ENCODE measurements around the gene PEX11A. TPM values are rescaled to one million over a fixed set of nuclear protein-coding genes. Genes with fewer than 3 reads are reported as not detected.

The PEX11A gene
- polyA plus RNA-seq, 2 of the 4 experiments (the other 2 are of a cell fraction): 6.3 to 8.1 TPM

DNA sequence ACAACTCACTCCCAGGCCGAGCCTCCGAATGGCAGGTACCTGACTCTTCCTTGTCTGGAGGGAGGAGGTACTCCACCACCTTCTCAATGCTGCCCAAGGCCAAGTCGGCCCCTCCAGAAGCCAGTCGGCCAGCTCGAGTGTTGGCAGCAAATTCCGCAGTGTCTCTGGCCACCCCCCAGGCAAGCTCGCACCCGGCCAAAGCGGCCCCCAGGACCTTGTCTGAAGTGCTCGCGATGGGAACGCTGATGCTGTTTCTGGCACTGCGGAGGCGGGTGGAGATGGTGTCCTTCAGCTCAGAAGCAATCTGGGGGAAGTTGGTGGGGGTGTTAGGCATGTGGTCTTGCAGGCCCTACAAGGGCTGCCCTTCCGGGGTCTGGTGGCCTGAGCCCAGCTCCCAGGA, 20.6 kb downstream of the PEX11A start (continued):
- TF ChIP-seq, protein P1, sequence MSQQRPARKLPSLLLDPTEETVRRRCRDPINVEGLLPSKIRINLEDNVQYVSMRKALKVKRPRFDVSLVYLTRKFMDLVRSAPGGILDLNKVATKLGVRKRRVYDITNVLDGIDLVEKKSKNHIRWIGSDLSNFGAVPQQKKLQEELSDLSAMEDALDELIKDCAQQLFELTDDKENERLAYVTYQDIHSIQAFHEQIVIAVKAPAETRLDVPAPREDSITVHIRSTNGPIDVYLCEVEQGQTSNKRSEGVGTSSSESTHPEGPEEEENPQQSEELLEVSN (IDR thresholded peaks at IDR 0.05; ENCODE audit: borderline replicate concordance, low read depth): no peak
- TF ChIP-seq MAZ (IDR thresholded peaks at IDR 0.05; ENCODE audit: borderline replicate concordance, low read depth, low read length): no peak
- TF ChIP-seq FOSB (CRISPR knock-in tag; IDR thresholded peaks at IDR 0.05): no peak
- no peak for TF ChIP-seq RFX5 (IDR thresholded peaks at IDR 0.05)
- TF ChIP-seq ZNF302 (CRISPR knock-in tag; IDR thresholded peaks at IDR 0.05): no peak

DNA sequence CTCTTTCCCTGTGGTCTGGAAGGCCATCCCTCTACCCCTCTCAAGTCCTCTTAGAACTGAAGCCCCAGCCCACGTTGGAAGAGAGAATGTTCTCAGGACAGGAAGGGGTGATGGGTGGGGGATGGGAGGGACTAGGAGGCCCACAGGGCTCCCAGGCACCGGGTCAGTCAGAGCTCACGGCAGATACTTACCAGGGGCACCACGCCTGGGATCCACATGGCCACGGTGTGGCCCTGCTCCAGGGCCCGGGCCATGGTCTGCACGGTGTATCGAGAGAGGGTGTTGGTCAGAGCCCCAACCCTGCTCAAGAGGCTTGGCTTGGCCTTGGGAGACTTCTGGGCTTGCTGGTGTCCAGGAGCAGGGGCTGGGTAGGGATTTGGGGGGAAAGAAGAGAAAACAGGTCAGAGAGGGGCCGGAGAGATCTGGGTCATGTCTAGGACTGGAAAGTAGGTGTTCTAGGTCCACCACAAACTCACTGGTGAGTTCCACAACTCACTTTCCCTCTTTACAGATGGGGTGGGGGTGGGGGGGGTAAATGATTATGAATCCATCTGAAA, 21.2 kb downstream of the PEX11A start:
- Histone ChIP-seq H3K27ac (no peak overlapping the region), H3K4me2 (no peak overlapping the region), H3K4me3 (no peak overlapping the region), H3K4me1 (peaks cover 8% of the 10 kb centered on the region; the same call in 1 of the 3 replicates), H3K9me3 (no peaks in the 10 kb centered on the region)
- WGBS (ENCODE audit: missing lambda C conversion rate): 74% methylated on average over 8 of the region's 9 CpGs
- CTCF ChIA-PET: interaction anchor here (1.8 to 9.4 kb wide), 2 partner anchors 18 to 24 kb away, joined by 6 to 79 read pairs; no protein-coding TSS in a partner anchor
- DNase-seq (ENCODE audit: low read depth in 1 of 2, low spot score in 1 of 2): no peak
- FAIRE-seq: no peak
- POLR2A ChIA-PET: no interaction called here
- no peak for TF ChIP-seq TFCP2L1 (CRISPR knock-in tag; IDR thresholded peaks at IDR 0.05)
- TF ChIP-seq SREBF2 (IDR thresholded peaks at IDR 0.05): no peak
- no peak for TF ChIP-seq POLR2AphosphoS2 (conservative IDR thresholded peaks at IDR 0.05; ENCODE audit: low read length)
- TF ChIP-seq POLR2A (IDR thresholded peaks at IDR 0.05; ENCODE audit: low read length): no peak
- no peak for TF ChIP-seq MAFK (IDR thresholded peaks at IDR 0.05; ENCODE audit: partially characterized antibody)
- no peak for TF ChIP-seq ESRRA (IDR thresholded peaks at IDR 0.05; ENCODE audit: borderline replicate concordance, low read length)
- TF ChIP-seq, protein P2, sequence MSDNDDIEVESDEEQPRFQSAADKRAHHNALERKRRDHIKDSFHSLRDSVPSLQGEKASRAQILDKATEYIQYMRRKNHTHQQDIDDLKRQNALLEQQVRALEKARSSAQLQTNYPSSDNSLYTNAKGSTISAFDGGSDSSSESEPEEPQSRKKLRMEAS (IDR thresholded peaks at IDR 0.05): no peak
- no peak for TF ChIP-seq RFX5 (IDR thresholded peaks at IDR 0.05)
- no peak for TF ChIP-seq RCOR1 (IDR thresholded peaks at IDR 0.05; ENCODE audit: low read depth, low read length)
- ATAC-seq: no peak

DNA sequence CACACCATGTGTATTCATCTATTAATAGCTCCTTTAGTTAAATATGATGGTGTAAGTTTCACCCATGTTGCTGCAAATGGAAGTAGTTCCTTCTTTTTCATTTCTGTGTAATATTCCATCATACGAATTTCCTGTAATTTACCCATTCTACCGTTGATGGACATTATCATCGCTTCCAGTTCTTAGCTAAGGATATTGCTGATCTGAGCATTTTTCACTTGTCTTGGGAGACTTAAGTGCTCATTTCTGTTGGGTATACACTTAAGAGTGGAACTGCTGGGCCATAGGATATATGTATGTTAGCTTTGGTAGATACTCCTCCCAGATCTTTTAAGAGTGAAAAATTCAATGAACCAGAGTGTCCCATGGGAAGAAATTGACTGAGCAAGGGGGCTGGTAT, 22.4 kb downstream of the PEX11A start:
- WGBS (ENCODE audit: missing lambda C conversion rate): 91% methylated on average over 3 of the region's 3 CpGs
- no peak for FAIRE-seq
- Histone ChIP-seq H3K27ac (no peak overlapping the region), H3K4me3 (no peak overlapping the region), H3K4me2 (no peak overlapping the region), H3K4me1 (peaks cover 8% of the 10 kb centered on the region; the same call in 1 of the 3 replicates), H3K9me3 (no peaks in the 10 kb centered on the region)
- POLR2A ChIA-PET: no interaction called here
- ATAC-seq: no peak
- peak; percentile 89 for TF ChIP-seq MAFK (IDR thresholded peaks at IDR 0.05; ENCODE audit: partially characterized antibody)
- TF ChIP-seq, protein P2 (IDR thresholded peaks at IDR 0.05): no peak
- no peak for DNase-seq (ENCODE audit: low read depth in 1 of 2, low spot score in 1 of 2)
- CTCF ChIA-PET: interaction anchor here (0.8 to 9.4 kb wide), 6 partner anchors 10 to 226 kb away, joined by 3 to 79 read pairs (median 3); partner anchors contain the start of genes MESP1 and PLIN1

DNA sequence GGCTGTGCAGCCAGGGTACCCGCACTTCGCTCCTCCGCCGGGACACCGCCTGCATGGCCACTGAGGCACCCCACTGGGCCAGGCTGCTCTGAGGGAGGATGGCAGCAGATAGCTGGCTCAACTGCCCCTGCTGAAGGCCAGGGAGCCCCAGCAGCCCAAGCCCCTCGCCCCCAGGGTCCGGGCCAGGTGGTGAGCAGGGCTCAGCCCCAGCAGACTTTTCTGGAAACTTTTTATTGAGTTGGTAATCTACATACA, 22.9 kb downstream of the PEX11A start:
- Histone ChIP-seq H3K4me2 (no peak overlapping the region), H3K4me3 (no peak overlapping the region), H3K4me1 (peaks cover 8% of the 10 kb centered on the region; the same call in 1 of the 3 replicates), H3K9me3 (no peaks in the 10 kb centered on the region), H3K27ac (no peak overlapping the region)
- DNase-seq (ENCODE audit: low read depth in 1 of 2, low spot score in 1 of 2): no peak
- WGBS (ENCODE audit: missing lambda C conversion rate): 90% methylated on average over 7 of the region's 7 CpGs
- FAIRE-seq: no peak
- no peak for ATAC-seq
- ChIA-PET POLR2A (no interaction called here), CTCF (interaction anchor here (0.8 to 9.4 kb wide), 6 partner anchors 11 to 225 kb away, joined by 3 to 79 read pairs (median 3); partner anchors contain the start of genes MESP1 and PLIN1)
- TF ChIP-seq ZC3H11A (IDR thresholded peaks at IDR 0.05) (no peak), TFCP2L1 (CRISPR knock-in tag; IDR thresholded peaks at IDR 0.05) (no peak), RFX5 (IDR thresholded peaks at IDR 0.05) (no peak), POLR2AphosphoS2 (conservative IDR thresholded peaks at IDR 0.05; ENCODE audit: low read length) (no peak), ZNF302 (CRISPR knock-in tag; IDR thresholded peaks at IDR 0.05) (no peak), RCOR1 (IDR thresholded peaks at IDR 0.05; ENCODE audit: low read depth, low read length) (no peak), SREBF2 (IDR thresholded peaks at IDR 0.05) (no peak), CBX8 (IDR thresholded peaks at IDR 0.05) (no peak), HOXB5 (CRISPR knock-in tag; IDR thresholded peaks at IDR 0.05) (no peak), SMC3 (IDR thresholded peaks at IDR 0.05) (no peak), EP300 (IDR thresholded peaks at IDR 0.05) (no peak), CHD4 (IDR thresholded peaks at IDR 0.05; ENCODE audit: borderline replicate concordance) (no peak), KDM5A (IDR thresholded peaks at IDR 0.05) (no peak)
- TF ChIP-seq, protein P3, sequence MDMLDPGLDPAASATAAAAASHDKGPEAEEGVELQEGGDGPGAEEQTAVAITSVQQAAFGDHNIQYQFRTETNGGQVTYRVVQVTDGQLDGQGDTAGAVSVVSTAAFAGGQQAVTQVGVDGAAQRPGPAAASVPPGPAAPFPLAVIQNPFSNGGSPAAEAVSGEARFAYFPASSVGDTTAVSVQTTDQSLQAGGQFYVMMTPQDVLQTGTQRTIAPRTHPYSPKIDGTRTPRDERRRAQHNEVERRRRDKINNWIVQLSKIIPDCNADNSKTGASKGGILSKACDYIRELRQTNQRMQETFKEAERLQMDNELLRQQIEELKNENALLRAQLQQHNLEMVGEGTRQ (IDR thresholded peaks at IDR 0.05): no peak
- TF ChIP-seq, protein P4, sequence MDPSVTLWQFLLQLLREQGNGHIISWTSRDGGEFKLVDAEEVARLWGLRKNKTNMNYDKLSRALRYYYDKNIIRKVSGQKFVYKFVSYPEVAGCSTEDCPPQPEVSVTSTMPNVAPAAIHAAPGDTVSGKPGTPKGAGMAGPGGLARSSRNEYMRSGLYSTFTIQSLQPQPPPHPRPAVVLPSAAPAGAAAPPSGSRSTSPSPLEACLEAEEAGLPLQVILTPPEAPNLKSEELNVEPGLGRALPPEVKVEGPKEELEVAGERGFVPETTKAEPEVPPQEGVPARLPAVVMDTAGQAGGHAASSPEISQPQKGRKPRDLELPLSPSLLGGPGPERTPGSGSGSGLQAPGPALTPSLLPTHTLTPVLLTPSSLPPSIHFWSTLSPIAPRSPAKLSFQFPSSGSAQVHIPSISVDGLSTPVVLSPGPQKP (IDR thresholded peaks at IDR 0.05; ENCODE audit: low read depth, low read length): no peak
- TF ChIP-seq, protein P5, sequence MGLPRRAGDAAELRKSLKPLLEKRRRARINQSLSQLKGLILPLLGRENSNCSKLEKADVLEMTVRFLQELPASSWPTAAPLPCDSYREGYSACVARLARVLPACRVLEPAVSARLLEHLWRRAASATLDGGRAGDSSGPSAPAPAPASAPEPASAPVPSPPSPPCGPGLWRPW (IDR thresholded peaks at IDR 0.05): no peak
